GM12878 (cell line): ENCODE results near the gene LEMD2.

Experiments
- CTCF ChIP-seq, 3 experiments: IDR thresholded peaks in 2 of 3; conservative IDR thresholded peaks in 1 of 3; 2 replicates each; pipeline ENCODE4 v1.5.1; 2011; ENCODE audit warnings: low read depth in 3 of 3, low read length in 3 of 3, mild to moderate bottlenecking in 3 of 3, control low read depth in 2 of 3, moderate library complexity in 2 of 3, inconsistent platforms in 1 of 3, mixed read lengths in 1 of 3; ENCODE audit not compliant: control insufficient read depth in 2 of 3, insufficient read depth in 1 of 3; ENCODE audit errors: extremely low read depth in 1 of 3
- EGR1 ChIP-seq, 2 experiments: IDR thresholded peaks; 1 replicate in 1 of 2; 2 replicates in 1 of 2; pipeline ENCODE4 v1.6.1; 2011 to 2012; ENCODE audit warnings: low read depth in 2 of 2, low read length in 2 of 2, borderline replicate concordance in 1 of 2, mild to moderate bottlenecking in 1 of 2, moderate library complexity in 1 of 2
- ESRRA ChIP-seq: IDR thresholded peaks from 2 replicates; pipeline ENCODE4 v1.6.1; 2012; ENCODE audit warnings: mild to moderate bottlenecking, low read length, improper control_type of control experiment
- GATAD2B ChIP-seq: fragments of 450-650 bp; conservative IDR thresholded peaks from 2 replicates; pipeline ENCODE4 v1.6.1; 2017; ENCODE audit warnings: low read depth, mild to moderate bottlenecking, moderate library complexity
- POLR2A ChIP-seq: IDR thresholded peaks from 2 replicates; pipeline ENCODE4 v1.6.1; 2011; ENCODE audit warnings: low read depth, mild to moderate bottlenecking, low read length
- RAD51 ChIP-seq: fragments of 450-650 bp; IDR thresholded peaks from 2 replicates; pipeline ENCODE4 v1.6.1; 2016; ENCODE audit warnings: moderate library complexity, mild to moderate bottlenecking, inconsistent platforms
- TCF7 ChIP-seq: IDR thresholded peaks from 2 replicates; pipeline ENCODE4 v1.6.1; 2014; ENCODE audit warnings: antibody characterized with exemption, borderline replicate concordance
- YY1 ChIP-seq: IDR thresholded peaks from 2 replicates; pipeline ENCODE4 v1.6.1; 2011; ENCODE audit warnings: low read depth, mild to moderate bottlenecking, low read length
- TF ChIP-seq, protein P1 (sequence below): IDR thresholded peaks from 2 replicates; pipeline ENCODE4 v1.6.1; 2011; ENCODE audit warnings: mild to moderate bottlenecking, low read depth, low read length, moderate library complexity; ENCODE audit not compliant: insufficient replicate concordance
- TF ChIP-seq, protein P2 (sequence below): IDR thresholded peaks from 2 replicates; pipeline ENCODE4 v1.6.1; 2012; ENCODE audit warnings: low read depth, low read length, improper control_type of control experiment
- TF ChIP-seq, protein P3 (sequence below): IDR thresholded peaks from 2 replicates; pipeline ENCODE4 v1.6.1; 2012; ENCODE audit warnings: improper control_type of control experiment, low read depth, low read length; ENCODE audit not compliant: insufficient replicate concordance

DNA sequence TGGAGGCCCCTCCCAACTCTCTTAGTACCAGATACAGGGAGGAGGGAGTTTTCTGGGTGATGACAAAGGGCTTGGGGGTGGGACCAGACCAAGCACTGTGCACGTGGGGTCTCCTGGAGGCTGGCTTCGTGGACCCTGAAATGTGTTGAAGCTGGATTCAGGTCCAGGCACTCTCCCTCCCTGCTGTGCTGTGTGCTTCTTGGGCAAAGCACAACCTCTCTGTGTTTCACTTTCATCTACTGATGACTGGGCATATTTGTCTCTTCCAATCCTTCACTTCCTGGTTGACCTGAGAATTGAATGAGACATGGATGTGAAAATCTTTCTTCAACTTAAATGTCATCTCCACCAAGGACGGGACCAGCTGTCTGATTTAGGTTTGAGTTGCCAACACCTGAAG, 29.4 kb upstream of the LEMD2 start:
- TF ChIP-seq POLR2A (no peak), CTCF (IDR thresholded peaks at IDR 0.05 in 2 of 3, conservative IDR thresholded peaks at IDR 0.05 in 1 of 3; ENCODE audit: control insufficient read depth in 2 of 3, extremely low read depth in 1 of 3, insufficient read depth in 1 of 3, low read depth in 3 of 3, low read length in 3 of 3) (no peak), RAD51 (no peak), GATAD2B (no peak), YY1 (no peak), ESRRA (no peak), EGR1 (IDR thresholded peaks at IDR 0.05; ENCODE audit: borderline replicate concordance in 1 of 2, low read depth in 2 of 2, low read length in 2 of 2) (no peak), TCF7 (no peak)
- TF ChIP-seq, protein P1, sequence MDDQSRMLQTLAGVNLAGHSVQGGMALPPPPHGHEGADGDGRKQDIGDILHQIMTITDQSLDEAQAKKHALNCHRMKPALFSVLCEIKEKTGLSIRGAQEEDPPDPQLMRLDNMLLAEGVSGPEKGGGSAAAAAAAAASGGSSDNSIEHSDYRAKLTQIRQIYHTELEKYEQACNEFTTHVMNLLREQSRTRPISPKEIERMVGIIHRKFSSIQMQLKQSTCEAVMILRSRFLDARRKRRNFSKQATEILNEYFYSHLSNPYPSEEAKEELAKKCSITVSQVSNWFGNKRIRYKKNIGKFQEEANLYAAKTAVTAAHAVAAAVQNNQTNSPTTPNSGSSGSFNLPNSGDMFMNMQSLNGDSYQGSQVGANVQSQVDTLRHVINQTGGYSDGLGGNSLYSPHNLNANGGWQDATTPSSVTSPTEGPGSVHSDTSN, result no peak
- TF ChIP-seq, protein P2, sequence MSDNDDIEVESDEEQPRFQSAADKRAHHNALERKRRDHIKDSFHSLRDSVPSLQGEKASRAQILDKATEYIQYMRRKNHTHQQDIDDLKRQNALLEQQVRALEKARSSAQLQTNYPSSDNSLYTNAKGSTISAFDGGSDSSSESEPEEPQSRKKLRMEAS, result no peak
- TF ChIP-seq, protein P3, sequence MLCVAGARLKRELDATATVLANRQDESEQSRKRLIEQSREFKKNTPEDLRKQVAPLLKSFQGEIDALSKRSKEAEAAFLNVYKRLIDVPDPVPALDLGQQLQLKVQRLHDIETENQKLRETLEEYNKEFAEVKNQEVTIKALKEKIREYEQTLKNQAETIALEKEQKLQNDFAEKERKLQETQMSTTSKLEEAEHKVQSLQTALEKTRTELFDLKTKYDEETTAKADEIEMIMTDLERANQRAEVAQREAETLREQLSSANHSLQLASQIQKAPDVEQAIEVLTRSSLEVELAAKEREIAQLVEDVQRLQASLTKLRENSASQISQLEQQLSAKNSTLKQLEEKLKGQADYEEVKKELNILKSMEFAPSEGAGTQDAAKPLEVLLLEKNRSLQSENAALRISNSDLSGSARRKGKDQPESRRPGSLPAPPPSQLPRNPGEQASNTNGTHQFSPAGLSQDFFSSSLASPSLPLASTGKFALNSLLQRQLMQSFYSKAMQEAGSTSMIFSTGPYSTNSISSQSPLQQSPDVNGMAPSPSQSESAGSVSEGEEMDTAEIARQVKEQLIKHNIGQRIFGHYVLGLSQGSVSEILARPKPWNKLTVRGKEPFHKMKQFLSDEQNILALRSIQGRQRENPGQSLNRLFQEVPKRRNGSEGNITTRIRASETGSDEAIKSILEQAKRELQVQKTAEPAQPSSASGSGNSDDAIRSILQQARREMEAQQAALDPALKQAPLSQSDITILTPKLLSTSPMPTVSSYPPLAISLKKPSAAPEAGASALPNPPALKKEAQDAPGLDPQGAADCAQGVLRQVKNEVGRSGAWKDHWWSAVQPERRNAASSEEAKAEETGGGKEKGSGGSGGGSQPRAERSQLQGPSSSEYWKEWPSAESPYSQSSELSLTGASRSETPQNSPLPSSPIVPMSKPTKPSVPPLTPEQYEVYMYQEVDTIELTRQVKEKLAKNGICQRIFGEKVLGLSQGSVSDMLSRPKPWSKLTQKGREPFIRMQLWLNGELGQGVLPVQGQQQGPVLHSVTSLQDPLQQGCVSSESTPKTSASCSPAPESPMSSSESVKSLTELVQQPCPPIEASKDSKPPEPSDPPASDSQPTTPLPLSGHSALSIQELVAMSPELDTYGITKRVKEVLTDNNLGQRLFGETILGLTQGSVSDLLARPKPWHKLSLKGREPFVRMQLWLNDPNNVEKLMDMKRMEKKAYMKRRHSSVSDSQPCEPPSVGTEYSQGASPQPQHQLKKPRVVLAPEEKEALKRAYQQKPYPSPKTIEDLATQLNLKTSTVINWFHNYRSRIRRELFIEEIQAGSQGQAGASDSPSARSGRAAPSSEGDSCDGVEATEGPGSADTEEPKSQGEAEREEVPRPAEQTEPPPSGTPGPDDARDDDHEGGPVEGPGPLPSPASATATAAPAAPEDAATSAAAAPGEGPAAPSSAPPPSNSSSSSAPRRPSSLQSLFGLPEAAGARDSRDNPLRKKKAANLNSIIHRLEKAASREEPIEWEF, result no peak
